GM23338 (cell line): ENCODE results near the gene BTN2A1.
"Not testable (repeated sequence)": the region's sequence is repeated elsewhere in the genome, so short reads cannot be mapped to it uniquely, and the experiment has no call there.

Experiments used
- CREB1 ChIP-seq: fragments of 250-450 bp; sonication (Bioruptor Pico); IDR thresholded peaks from 2 replicates; pipeline ENCODE4 v1.5.0; 2020; ENCODE audit warnings: low read depth, mild to moderate bottlenecking, moderate library complexity
- CTCF ChIP-seq, 2 experiments: fragments of 200-600 bp in 1 of 2; sonication (generic) in 1 of 2; conservative IDR thresholded peaks; 2 replicates each; pipeline versions ENCODE4 v1.5.1 to v1.6.1; 2016 to 2017; ENCODE audit warnings: antibody characterized with exemption in 2 of 2, low read depth in 2 of 2, mild to moderate bottlenecking in 2 of 2, moderate library complexity in 1 of 2
- ETS1 ChIP-seq: IDR thresholded peaks from 2 replicates; pipeline ENCODE4 v1.6.1; 2016; ENCODE audit warnings: antibody characterized with exemption
- EZH2 ChIP-seq: fragments of 200-600 bp; sonication (generic); IDR thresholded peaks from one replicate; pipeline ENCODE4 v1.8.0; 2017; ENCODE audit warnings: antibody characterized with exemption, mild to moderate bottlenecking, low read depth; ENCODE audit not compliant: unreplicated experiment
- POLR2AphosphoS5 ChIP-seq: IDR thresholded peaks from 2 replicates; pipeline ENCODE4 v1.6.1; 2016; ENCODE audit warnings: antibody characterized with exemption, low read depth
- REST ChIP-seq: IDR thresholded peaks from one replicate; pipeline ENCODE4 v1.6.1; 2018; ENCODE audit warnings: antibody characterized with exemption; ENCODE audit not compliant: unreplicated experiment
- ZNF331 ChIP-seq: fragments of 250-450 bp; sonication (Bioruptor Pico); IDR thresholded peaks from 2 replicates; pipeline ENCODE4 v1.5.0; 2020; ENCODE audit warnings: low read depth, mild to moderate bottlenecking, moderate library complexity

GRCh38 chr6:26418795-26419194, 39.0 kb upstream of the BTN2A1 start:
- not testable (repeated sequence) for TF ChIP-seq CTCF (conservative IDR thresholded peaks at IDR 0.05; ENCODE audit: low read depth in 2 of 2); ZNF331 (CRISPR knock-in tag); CREB1 (CRISPR knock-in tag); ETS1; EZH2; REST; POLR2AphosphoS5
